Uterus (tissue), 4 donors: ENCODE measurements around the gene ZSCAN10. TPM values are rescaled to one million over a fixed set of nuclear protein-coding genes. Genes with fewer than 3 reads are reported as not detected.

Experiments used
- DNase-seq, 2 donors: peaks; one replicate each; pipeline ENCODE4 v3.0.0-alpha.2; 2019 to 2020
- H3K27ac ChIP-seq, 2 donors: fragments of 200-600 bp; sonication (generic); 1 replicate in 1 of 2; 2 replicates in 1 of 2; pipeline ENCODE4 v1.5.1; 2016 to 2018
- H3K27me3 ChIP-seq, 2 donors: fragments of 200-600 bp; sonication (generic); one replicate each; pipeline ENCODE4 v1.5.1; 2018 to 2019; ENCODE audit warnings: control low read depth in 1 of 2
- H3K36me3 ChIP-seq, 2 donors: fragments of 200-600 bp; sonication (generic); one replicate each; pipeline ENCODE4 v1.5.1; 2019; ENCODE audit warnings: control low read depth in 1 of 2
- H3K4me1 ChIP-seq, 2 donors: fragments of 200-600 bp; sonication (generic); one replicate each; pipeline ENCODE4 v1.5.1; 2018 to 2019; ENCODE audit warnings: control low read depth in 1 of 2
- H3K4me3 ChIP-seq, 2 donors: fragments of 200-600 bp; sonication (generic); 1 replicate in 1 of 2; 2 replicates in 1 of 2; pipeline ENCODE4 v1.5.1; 2018 to 2019; ENCODE audit warnings: mild to moderate bottlenecking in 1 of 2
- H3K9me3 ChIP-seq, 2 donors: fragments of 200-600 bp; sonication (generic); one replicate each; pipeline ENCODE4 v1.5.1; 2019; ENCODE audit warnings: control low read depth in 1 of 2
- POLR2A ChIP-seq, 2 donors: fragments of 450-650 bp; IDR thresholded peaks; one replicate each; pipeline ENCODE4 v1.6.1; 2016; ENCODE audit warnings: antibody characterized with exemption in 2 of 2, mild to moderate bottlenecking in 1 of 2, moderate library complexity in 1 of 2
- intact Hi-C: fragments of 100-400 bp; cut with DNase I; formaldehyde crosslinking; loops from one replicate; pipeline ENCODE4 v1.15.1; 2023; ENCODE audit warnings: low total_unique reads
- total RNA-seq, 4 donors: library from RNA; depleted of rRNA in 3 of 4; stranded (reverse); fragments of >200 nt in 3 of 4; gene quantifications; one replicate each; pipeline versions ENCODE4 v1.1.0 to v1.2.4, GENCODE V29; 2014 to 2023
- TF ChIP-seq, protein P1 (sequence below), 4 experiments: fragments of 200-600 bp in 2 of 4; fragments of 450-650 bp in 2 of 4; sonication (generic) in 2 of 4; IDR thresholded peaks; one replicate each; pipeline ENCODE4 v1.5.1; 2016 to 2019; ENCODE audit warnings: antibody characterized with exemption in 4 of 4, mild to moderate bottlenecking in 2 of 4, moderate library complexity in 1 of 4
- donor health status: DM: yes; HTN: yes; CAD: no.

Gene ZSCAN10
- total RNA-seq, 4 donors from 2014 or later = not detected

DNA sequence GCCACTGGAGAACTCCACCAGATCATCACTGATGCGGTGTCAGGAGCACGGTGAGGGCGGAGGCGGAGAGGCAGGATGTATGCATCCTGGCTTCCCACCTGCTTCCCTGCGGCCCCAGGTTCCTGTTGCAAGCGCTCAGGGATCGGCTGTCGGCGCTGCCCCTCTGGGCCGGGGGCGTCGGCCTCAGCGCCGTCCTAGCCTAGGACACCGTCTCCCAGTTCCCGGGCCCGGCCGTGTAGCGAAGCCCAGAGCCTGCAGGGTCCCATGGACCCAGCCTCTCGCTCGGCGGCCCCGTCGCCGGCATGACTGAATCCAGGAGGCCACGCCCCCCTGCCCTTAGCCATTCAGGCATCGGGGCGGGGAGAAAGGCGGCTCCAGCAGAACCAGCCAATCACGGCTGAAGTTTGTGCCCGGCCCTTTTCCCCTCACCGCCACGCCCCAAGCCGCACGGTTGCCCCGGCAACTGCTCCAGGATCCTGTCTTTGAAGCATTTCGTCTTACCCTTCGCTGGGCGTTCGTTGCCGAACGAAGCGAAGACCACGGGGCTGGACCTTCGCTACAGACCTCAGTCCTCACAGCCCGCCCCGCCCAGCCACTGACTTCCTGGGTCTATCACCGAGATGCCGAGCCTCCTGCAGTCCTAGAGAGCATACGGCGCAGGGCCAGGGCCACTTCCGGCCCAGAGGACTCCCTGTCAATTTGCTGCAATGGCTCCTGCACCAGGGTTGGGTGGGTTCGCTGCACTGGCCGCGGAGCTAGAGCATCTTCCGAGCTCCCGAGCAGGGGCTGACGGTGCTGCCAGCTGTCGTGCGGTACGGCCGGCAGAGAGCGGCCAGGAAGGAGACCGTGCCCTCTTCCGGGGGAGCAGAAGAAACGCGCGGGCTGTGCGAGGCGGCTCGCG lies 25.1 kb upstream of the ZSCAN10 start:
- no peaks in the 10 kb centered on the region for H3K36me3 ChIP-seq
- peak in 1 of 2 donors; percentile 35 for TF ChIP-seq POLR2A (IDR thresholded peaks at IDR 0.05)
- TF ChIP-seq, protein P1, sequence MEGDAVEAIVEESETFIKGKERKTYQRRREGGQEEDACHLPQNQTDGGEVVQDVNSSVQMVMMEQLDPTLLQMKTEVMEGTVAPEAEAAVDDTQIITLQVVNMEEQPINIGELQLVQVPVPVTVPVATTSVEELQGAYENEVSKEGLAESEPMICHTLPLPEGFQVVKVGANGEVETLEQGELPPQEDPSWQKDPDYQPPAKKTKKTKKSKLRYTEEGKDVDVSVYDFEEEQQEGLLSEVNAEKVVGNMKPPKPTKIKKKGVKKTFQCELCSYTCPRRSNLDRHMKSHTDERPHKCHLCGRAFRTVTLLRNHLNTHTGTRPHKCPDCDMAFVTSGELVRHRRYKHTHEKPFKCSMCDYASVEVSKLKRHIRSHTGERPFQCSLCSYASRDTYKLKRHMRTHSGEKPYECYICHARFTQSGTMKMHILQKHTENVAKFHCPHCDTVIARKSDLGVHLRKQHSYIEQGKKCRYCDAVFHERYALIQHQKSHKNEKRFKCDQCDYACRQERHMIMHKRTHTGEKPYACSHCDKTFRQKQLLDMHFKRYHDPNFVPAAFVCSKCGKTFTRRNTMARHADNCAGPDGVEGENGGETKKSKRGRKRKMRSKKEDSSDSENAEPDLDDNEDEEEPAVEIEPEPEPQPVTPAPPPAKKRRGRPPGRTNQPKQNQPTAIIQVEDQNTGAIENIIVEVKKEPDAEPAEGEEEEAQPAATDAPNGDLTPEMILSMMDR (IDR thresholded peaks at IDR 0.05) = peak in 2 of 4 experiments; percentile 5 to 19
- intact Hi-C loops = no loop called here
- peak; percentile 94 to 96 for DNase-seq
- H3K4me1 ChIP-seq = peaks cover 0 to 5% of the 10 kb centered on the region in 2 donors
- no peaks in the 10 kb centered on the region for H3K27me3 ChIP-seq
- no peaks in the 10 kb centered on the region for H3K9me3 ChIP-seq
- H3K27ac ChIP-seq = peak overlapping the region; percentile 30 to 71
- H3K4me3 ChIP-seq = peak overlapping the region; percentile 37 to 55

DNA sequence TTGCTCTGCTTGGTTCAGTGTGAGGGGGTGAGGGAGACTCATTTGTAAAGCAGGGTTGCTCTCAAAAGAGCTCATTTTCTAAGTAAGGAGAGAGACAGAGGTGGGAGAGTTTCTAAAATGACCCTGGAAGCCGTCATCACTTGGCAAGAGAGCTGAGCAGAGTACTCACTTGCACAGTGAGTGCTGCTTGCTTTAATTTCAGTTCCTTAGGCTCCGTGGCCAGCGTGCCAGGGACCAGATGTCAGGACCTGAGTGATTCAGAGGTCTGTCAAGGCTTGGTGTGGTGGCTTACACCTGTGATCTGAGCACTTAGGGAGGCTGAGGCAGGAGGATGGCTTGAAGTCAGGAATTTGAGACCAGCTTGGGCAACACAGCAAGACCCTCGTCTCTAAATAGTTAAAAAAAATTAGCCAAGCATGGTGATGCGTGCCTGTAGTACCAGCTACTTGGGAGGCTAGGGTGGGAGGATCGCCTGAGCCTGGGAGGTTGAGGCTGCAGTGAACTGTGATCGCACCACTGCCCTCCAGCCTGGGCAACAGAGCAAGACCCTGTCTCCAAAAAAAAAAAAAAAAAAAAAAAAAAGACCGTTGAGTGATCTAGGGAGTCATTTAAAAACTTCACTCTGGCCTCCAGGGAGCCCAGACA lies 24.0 kb upstream of the ZSCAN10 start:
- no peak for DNase-seq
- no peak overlapping the region for H3K4me3 ChIP-seq
- peaks cover 0 to 5% of the 10 kb centered on the region in 2 donors for H3K4me1 ChIP-seq
- H3K27me3 ChIP-seq = no peaks in the 10 kb centered on the region
- intact Hi-C loops = no loop called here
- no peaks in the 10 kb centered on the region for H3K9me3 ChIP-seq
- H3K27ac ChIP-seq = no peak overlapping the region
- TF ChIP-seq, protein P1 (IDR thresholded peaks at IDR 0.05) = no peak
- TF ChIP-seq POLR2A (IDR thresholded peaks at IDR 0.05) = no peak
- no peaks in the 10 kb centered on the region for H3K36me3 ChIP-seq

DNA sequence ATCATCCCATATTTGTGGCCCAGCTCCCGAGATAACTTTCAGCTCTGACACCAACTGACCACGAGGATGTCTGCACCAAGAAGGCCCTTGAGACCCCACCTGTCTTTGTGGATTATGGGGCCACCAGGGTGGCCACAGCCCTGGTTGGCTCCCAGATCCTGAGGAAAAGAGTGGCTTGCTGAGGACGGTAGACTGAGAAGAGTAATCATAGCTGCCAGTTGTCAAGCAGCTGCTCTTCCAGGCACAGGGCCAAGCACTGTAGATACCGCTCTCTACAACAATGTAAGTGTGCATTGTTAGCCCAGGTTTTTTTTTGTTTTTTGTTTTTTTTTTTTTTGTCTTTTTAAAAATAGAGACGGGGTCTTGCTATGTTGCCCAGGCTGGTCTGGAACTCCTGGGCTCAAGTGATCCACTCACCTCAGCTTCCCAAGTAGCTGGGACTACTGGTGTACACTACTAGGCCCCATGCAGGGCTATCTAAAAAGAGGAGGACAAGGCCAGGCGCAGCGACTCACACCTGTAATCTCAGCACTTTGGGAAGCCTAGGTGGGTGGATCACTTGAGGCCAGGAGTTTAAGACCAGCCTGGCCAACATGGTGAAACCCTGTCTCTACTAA lies 22.9 kb upstream of the ZSCAN10 start:
- Histone ChIP-seq H3K27ac (no peak overlapping the region), H3K27me3 (no peaks in the 10 kb centered on the region), H3K4me3 (no peak overlapping the region), H3K9me3 (no peaks in the 10 kb centered on the region), H3K4me1 (peaks cover 0 to 5% of the 10 kb centered on the region in 2 donors), H3K36me3 (no peaks in the 10 kb centered on the region)
- DNase-seq = no peak
- no peak for TF ChIP-seq POLR2A (IDR thresholded peaks at IDR 0.05)
- TF ChIP-seq, protein P1 (IDR thresholded peaks at IDR 0.05) = no peak
- intact Hi-C loops = no loop called here

DNA sequence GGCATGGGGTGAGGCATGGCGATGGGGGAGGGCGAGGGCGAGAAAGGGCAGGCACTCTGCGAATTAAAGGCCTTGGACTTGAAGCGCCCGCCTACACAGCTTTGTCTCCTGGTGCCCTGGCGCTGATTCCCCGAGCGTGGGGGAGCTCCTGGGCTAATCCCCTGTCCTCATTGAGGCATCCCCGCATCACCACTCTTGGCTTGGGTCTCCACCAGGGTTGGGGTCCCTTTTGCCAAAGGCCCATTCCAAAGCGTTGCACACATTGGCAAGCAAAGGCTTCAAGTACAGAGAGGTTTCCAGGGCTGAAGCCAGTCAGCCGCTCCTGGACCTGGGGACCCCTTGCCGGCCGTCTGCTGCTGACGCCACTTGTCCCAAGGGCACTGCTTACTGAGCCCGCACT lies 21.3 kb upstream of the ZSCAN10 start:
- TF ChIP-seq, protein P1 (IDR thresholded peaks at IDR 0.05) = no peak
- TF ChIP-seq POLR2A (IDR thresholded peaks at IDR 0.05) = no peak
- no peaks in the 10 kb centered on the region for H3K36me3 ChIP-seq
- no peaks in the 10 kb centered on the region for H3K9me3 ChIP-seq
- no peaks in the 10 kb centered on the region for H3K27me3 ChIP-seq
- intact Hi-C loops = no loop called here
- peaks cover 0 to 5% of the 10 kb centered on the region in 2 donors for H3K4me1 ChIP-seq
- no peak overlapping the region for H3K4me3 ChIP-seq
- H3K27ac ChIP-seq = no peak overlapping the region
- DNase-seq = no peak
